HEK293 (cell line): Measurements from ENCODE around the gene ACTR1A.
A peak's percentile ranks its signal among the peaks of the same experiment; 100 is the strongest.

Experiments used
- CTCF ChIA-PET: fragments of 350-600 bp; formaldehyde crosslinking; extraction: SDS; loops from one replicate; lab custom pipeline; 2021; ENCODE audit warnings: antibody characterized with exemption; lab: Yijun Ruan, JAX
- POLR2A ChIA-PET: fragments of 300-600 bp; formaldehyde crosslinking; extraction: SDS; loops from one replicate; lab custom pipeline; 2020; ENCODE audit warnings: antibody characterized with exemption, inconsistent platforms; lab: Yijun Ruan, JAX
- H3K27ac ChIP-seq: fragments of 200-500 bp; sonication (Bioruptor generic); 2 replicates; pipeline ENCODE4 v1.5.1; 2014; ENCODE audit warnings: low read depth, low read length, control low read depth, inconsistent platforms; ENCODE audit errors: extremely low read depth
- H3K36me3 ChIP-seq, 2 experiments: fragments of 200-500 bp in 1 of 2; sonication (Bioruptor generic) in 1 of 2; 1 replicate in 1 of 2; 2 replicates in 1 of 2; pipeline ENCODE4 v1.5.1; 2014 to 2017; ENCODE audit warnings: inconsistent platforms in 2 of 2, low read length in 2 of 2; ENCODE audit not compliant: control insufficient read depth in 2 of 2, insufficient read depth in 1 of 2
- H3K4me1 ChIP-seq: fragments of 200-500 bp; sonication (Bioruptor generic); 2 replicates; pipeline ENCODE4 v1.5.1; 2014; ENCODE audit warnings: mild to moderate bottlenecking, low read length, inconsistent platforms; ENCODE audit not compliant: control insufficient read depth, insufficient read depth
- H3K4me3 ChIP-seq: 2 replicates; pipeline ENCODE4 v1.5.1; 2011; ENCODE audit warnings: low read depth, mild to moderate bottlenecking, control low read depth, low read length, moderate library complexity
- H3K9me3 ChIP-seq: fragments of 200-500 bp; sonication (Bioruptor generic); 2 replicates; pipeline ENCODE4 v1.5.1; 2014; ENCODE audit warnings: low read depth, low read length, inconsistent platforms; ENCODE audit not compliant: control insufficient read depth, insufficient read depth
- GLIS2 ChIP-seq: fragments of 450-650 bp; formaldehyde crosslinking; IDR thresholded peaks from 2 replicates; pipeline ENCODE4 v1.5.1; 2016; ENCODE audit warnings: missing biosample characterization, missing genetic modification characterization
- IKZF3 ChIP-seq: fragments of 450-650 bp; IDR thresholded peaks from 2 replicates; pipeline ENCODE4 v1.5.0; 2018; ENCODE audit warnings: missing biosample characterization, mild to moderate bottlenecking, missing genetic modification characterization, moderate library complexity
- KLF8 ChIP-seq: fragments of 450-650 bp; formaldehyde crosslinking; IDR thresholded peaks from 2 replicates; pipeline ENCODE4 v1.5.1; 2016; ENCODE audit warnings: missing biosample characterization, missing genetic modification characterization
- MZF1 ChIP-seq: fragments of 450-650 bp; formaldehyde crosslinking; IDR thresholded peaks from 2 replicates; pipeline ENCODE4 v1.5.1; 2017; ENCODE audit warnings: missing biosample characterization, missing genetic modification characterization, borderline replicate concordance
- OSR2 ChIP-seq: fragments of 450-650 bp; formaldehyde crosslinking; IDR thresholded peaks from 2 replicates; pipeline ENCODE4 v1.5.1; 2016; ENCODE audit warnings: missing biosample characterization, missing genetic modification characterization
- RBAK ChIP-seq: fragments of 450-650 bp; formaldehyde crosslinking; IDR thresholded peaks from 2 replicates; pipeline ENCODE4 v1.5.1; 2016; ENCODE audit warnings: missing biosample characterization, missing genetic modification characterization
- WT1 ChIP-seq: fragments of 450-650 bp; formaldehyde crosslinking; IDR thresholded peaks from 2 replicates; pipeline ENCODE4 v1.5.1; 2016; ENCODE audit warnings: missing biosample characterization, missing genetic modification characterization
- ZBTB17 ChIP-seq: fragments of 450-650 bp; formaldehyde crosslinking; IDR thresholded peaks from 2 replicates; pipeline ENCODE4 v1.5.1; 2016; ENCODE audit warnings: missing biosample characterization, missing genetic modification characterization
- ZFHX2 ChIP-seq: fragments of 450-650 bp; formaldehyde crosslinking; conservative IDR thresholded peaks from 2 replicates; pipeline ENCODE4 v1.5.1; 2016; ENCODE audit warnings: missing biosample characterization, missing genetic modification characterization
- ZNF114 ChIP-seq: fragments of 450-650 bp; formaldehyde crosslinking; IDR thresholded peaks from 2 replicates; pipeline ENCODE4 v1.5.0; 2017; ENCODE audit warnings: missing biosample characterization, missing genetic modification characterization
- ZNF155 ChIP-seq: fragments of 450-650 bp; formaldehyde crosslinking; IDR thresholded peaks from 2 replicates; pipeline ENCODE4 v1.5.1; 2016; ENCODE audit warnings: missing biosample characterization, missing genetic modification characterization
- ZNF184 ChIP-seq: fragments of 450-650 bp; IDR thresholded peaks from 2 replicates; pipeline ENCODE4 v1.5.1; 2018; ENCODE audit warnings: missing biosample characterization, mild to moderate bottlenecking, missing genetic modification characterization
- ZNF280D ChIP-seq: fragments of 450-650 bp; formaldehyde crosslinking; IDR thresholded peaks from 2 replicates; pipeline ENCODE4 v1.5.1; 2016; ENCODE audit warnings: missing biosample characterization, missing genetic modification characterization
- ZNF391 ChIP-seq: fragments of 450-650 bp; formaldehyde crosslinking; IDR thresholded peaks from 2 replicates; pipeline ENCODE4 v1.5.1; 2016; ENCODE audit warnings: low read depth, missing biosample characterization, missing genetic modification characterization, borderline replicate concordance
- ZNF426 ChIP-seq: fragments of 450-650 bp; formaldehyde crosslinking; IDR thresholded peaks from 2 replicates; pipeline ENCODE4 v1.5.1; 2017; ENCODE audit warnings: missing biosample characterization, missing genetic modification characterization, mild to moderate bottlenecking, inconsistent platforms, moderate library complexity
- ZNF473 ChIP-seq: fragments of 450-650 bp; formaldehyde crosslinking; IDR thresholded peaks from 2 replicates; pipeline ENCODE4 v1.5.1; 2017; ENCODE audit warnings: missing biosample characterization, missing genetic modification characterization
- ZNF48 ChIP-seq: fragments of 450-650 bp; formaldehyde crosslinking; IDR thresholded peaks from 2 replicates; pipeline ENCODE4 v1.5.1; 2016; ENCODE audit warnings: missing biosample characterization, missing genetic modification characterization
- ZNF514 ChIP-seq: fragments of 450-650 bp; formaldehyde crosslinking; IDR thresholded peaks from 2 replicates; pipeline ENCODE4 v1.5.1; 2016; ENCODE audit warnings: missing biosample characterization, missing genetic modification characterization
- ZNF530 ChIP-seq: fragments of 450-650 bp; formaldehyde crosslinking; IDR thresholded peaks from 2 replicates; pipeline ENCODE4 v1.5.1; 2016; ENCODE audit warnings: low read depth, missing biosample characterization, missing genetic modification characterization
- ZNF544 ChIP-seq: fragments of 450-650 bp; formaldehyde crosslinking; IDR thresholded peaks from 2 replicates; pipeline ENCODE4 v1.5.0; 2017; ENCODE audit warnings: missing biosample characterization, missing genetic modification characterization
- ZNF660 ChIP-seq: fragments of 450-650 bp; IDR thresholded peaks from 2 replicates; pipeline ENCODE4 v1.5.1; 2018; ENCODE audit warnings: missing biosample characterization, mild to moderate bottlenecking, missing genetic modification characterization
- ZNF677 ChIP-seq: fragments of 450-650 bp; IDR thresholded peaks from 2 replicates; pipeline ENCODE4 v1.5.0; 2018; ENCODE audit warnings: missing biosample characterization, mild to moderate bottlenecking, missing genetic modification characterization, moderate library complexity
- ZNF830 ChIP-seq: fragments of 450-650 bp; IDR thresholded peaks from 2 replicates; pipeline ENCODE4 v1.5.0; 2018; ENCODE audit warnings: missing biosample characterization, missing genetic modification characterization, low read depth, mild to moderate bottlenecking, moderate library complexity
- TF ChIP-seq, protein P1 (sequence below): fragments of 450-650 bp; formaldehyde crosslinking; IDR thresholded peaks from 2 replicates; pipeline ENCODE4; 2016; ENCODE audit warnings: missing biosample characterization, missing genetic modification characterization
- TF ChIP-seq, protein P2 (sequence below): fragments of 450-650 bp; formaldehyde crosslinking; IDR thresholded peaks from 2 replicates; pipeline ENCODE4 v1.5.1; 2016; ENCODE audit warnings: missing biosample characterization, missing genetic modification characterization
- TF ChIP-seq, protein P3 (sequence below): fragments of 450-650 bp; formaldehyde crosslinking; IDR thresholded peaks from 2 replicates; pipeline ENCODE4 v1.5.1; 2016; ENCODE audit warnings: missing biosample characterization, missing genetic modification characterization
- TF ChIP-seq, protein P4 (sequence below): fragments of 450-650 bp; formaldehyde crosslinking; IDR thresholded peaks from 2 replicates; pipeline ENCODE4 v1.5.0; 2017; ENCODE audit warnings: missing biosample characterization, missing genetic modification characterization, borderline replicate concordance

Gene ACTR1A

DNA sequence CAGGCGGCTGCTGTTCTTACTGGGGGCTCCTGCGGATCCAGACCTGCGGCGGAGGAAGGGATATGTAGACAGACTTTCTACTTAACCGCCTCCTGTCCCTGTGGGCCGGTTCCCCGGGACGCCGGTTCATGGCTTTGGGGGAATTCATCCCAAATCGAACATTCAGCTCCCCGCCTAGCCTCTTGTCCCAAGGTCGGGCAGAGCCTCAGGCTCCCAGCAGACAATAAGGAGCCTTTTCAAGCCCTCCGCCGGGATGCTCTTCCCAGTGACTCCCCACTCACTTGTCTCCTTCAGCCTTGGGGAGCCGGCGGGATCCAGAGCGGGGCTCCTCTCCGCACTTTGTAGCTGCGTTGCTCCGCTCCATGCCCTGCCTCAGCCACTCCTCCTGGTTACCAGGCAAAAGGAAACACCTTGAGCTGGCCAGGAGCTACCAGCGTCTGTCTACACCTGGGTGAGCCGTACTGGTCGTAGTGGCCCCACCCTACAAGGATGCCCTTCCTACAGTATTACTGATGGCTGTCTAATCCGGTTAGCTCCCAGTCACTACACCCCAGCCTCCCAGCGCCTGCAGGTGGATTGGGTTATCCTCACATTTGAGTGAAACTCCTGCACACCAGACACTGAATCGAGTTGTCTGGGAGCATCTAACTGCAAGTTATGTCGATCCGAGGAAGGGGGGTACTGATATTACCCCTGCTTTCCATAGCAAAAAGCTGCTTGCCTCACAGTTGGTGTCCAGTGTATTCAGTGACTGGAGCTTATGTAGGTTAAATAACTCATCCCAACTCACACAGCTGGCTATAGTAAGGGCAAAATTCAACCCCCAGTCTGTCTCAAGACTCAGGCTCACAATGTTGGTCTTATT, 51.2 kb downstream of the ACTR1A start, which contains the start of gene C10orf95:
TSS of gene C10orf95 (minus strand) at position 439 of the 865 bp plus-strand sequence. CDS start 450 bp downstream, outside the sequence.
- ChIA-PET CTCF (interaction anchor here (0.7 to 2.2 kb wide), 5 partner anchors 28 to 1708 kb away, joined by 3 to 16 read pairs (median 3); no protein-coding TSS in a partner anchor), POLR2A (interaction anchor here (0.8 to 5.3 kb wide), 11 partner anchors 9 to 54 kb away, joined by 3 to 60 read pairs (median 7); partner anchors contain the start of genes CUEDC2, FBXL15 and SUFU)
- Histone ChIP-seq H3K36me3 (peaks cover 14 to 32% of the 10 kb centered on the region in 2 experiments; a peak in 2 of 3 replicates), H3K4me3 (peak within 1 kb of the TSS; percentile 73), H3K4me1 (peaks cover 5% of the 10 kb centered on the region), H3K9me3 (no peaks in the 10 kb centered on the region), H3K27ac (peak within 1 kb of the TSS; percentile 97)
- TF ChIP-seq GLIS2 (tag by site-specific recombination) (peak; percentile 19), ZNF830 (tag by site-specific recombination) (no peak), MZF1 (tag by site-specific recombination) (no peak), ZNF48 (tag by site-specific recombination) (no peak), ZNF530 (tag by site-specific recombination) (no peak), WT1 (tag by site-specific recombination) (no peak), ZNF473 (no peak), OSR2 (tag by site-specific recombination) (no peak), ZNF544 (tag by site-specific recombination) (no peak), ZNF391 (tag by site-specific recombination) (no peak; the same call in 1 of the 2 replicates), ZBTB17 (tag by site-specific recombination) (peak; percentile 87), ZNF514 (tag by site-specific recombination) (no peak), KLF8 (peak; percentile 9; the same call in 1 of the 2 replicates), IKZF3 (tag by site-specific recombination) (0 out of 2 replicates have a peak, but pooled peaks have one; percentile 6), ZNF677 (no peak), RBAK (tag by site-specific recombination) (no peak), ZNF280D (tag by site-specific recombination) (no peak), ZNF426 (no peak), ZFHX2 (tag by site-specific recombination) (0 out of 2 replicates have a peak, but pooled peaks have one; percentile 3), ZNF114 (tag by site-specific recombination) (no peak), ZNF660 (no peak), ZNF184 (no peak), ZNF155 (tag by site-specific recombination) (no peak)
- TF ChIP-seq, protein P1, sequence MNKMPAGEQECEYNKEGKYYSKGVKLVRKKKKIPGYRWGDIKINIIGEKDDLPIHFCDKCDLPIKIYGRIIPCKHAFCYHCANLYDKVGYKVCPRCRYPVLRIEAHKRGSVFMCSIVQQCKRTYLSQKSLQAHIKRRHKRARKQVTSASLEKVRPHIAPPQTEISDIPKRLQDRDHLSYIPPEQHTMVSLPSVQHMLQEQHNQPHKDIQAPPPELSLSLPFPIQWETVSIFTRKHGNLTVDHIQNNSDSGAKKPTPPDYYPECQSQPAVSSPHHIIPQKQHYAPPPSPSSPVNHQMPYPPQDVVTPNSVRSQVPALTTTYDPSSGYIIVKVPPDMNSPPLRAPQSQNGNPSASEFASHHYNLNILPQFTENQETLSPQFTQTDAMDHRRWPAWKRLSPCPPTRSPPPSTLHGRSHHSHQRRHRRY, result no peak
- TF ChIP-seq, protein P2, sequence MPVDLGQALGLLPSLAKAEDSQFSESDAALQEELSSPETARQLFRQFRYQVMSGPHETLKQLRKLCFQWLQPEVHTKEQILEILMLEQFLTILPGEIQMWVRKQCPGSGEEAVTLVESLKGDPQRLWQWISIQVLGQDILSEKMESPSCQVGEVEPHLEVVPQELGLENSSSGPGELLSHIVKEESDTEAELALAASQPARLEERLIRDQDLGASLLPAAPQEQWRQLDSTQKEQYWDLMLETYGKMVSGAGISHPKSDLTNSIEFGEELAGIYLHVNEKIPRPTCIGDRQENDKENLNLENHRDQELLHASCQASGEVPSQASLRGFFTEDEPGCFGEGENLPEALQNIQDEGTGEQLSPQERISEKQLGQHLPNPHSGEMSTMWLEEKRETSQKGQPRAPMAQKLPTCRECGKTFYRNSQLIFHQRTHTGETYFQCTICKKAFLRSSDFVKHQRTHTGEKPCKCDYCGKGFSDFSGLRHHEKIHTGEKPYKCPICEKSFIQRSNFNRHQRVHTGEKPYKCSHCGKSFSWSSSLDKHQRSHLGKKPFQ, result no peak
- TF ChIP-seq, protein P3, sequence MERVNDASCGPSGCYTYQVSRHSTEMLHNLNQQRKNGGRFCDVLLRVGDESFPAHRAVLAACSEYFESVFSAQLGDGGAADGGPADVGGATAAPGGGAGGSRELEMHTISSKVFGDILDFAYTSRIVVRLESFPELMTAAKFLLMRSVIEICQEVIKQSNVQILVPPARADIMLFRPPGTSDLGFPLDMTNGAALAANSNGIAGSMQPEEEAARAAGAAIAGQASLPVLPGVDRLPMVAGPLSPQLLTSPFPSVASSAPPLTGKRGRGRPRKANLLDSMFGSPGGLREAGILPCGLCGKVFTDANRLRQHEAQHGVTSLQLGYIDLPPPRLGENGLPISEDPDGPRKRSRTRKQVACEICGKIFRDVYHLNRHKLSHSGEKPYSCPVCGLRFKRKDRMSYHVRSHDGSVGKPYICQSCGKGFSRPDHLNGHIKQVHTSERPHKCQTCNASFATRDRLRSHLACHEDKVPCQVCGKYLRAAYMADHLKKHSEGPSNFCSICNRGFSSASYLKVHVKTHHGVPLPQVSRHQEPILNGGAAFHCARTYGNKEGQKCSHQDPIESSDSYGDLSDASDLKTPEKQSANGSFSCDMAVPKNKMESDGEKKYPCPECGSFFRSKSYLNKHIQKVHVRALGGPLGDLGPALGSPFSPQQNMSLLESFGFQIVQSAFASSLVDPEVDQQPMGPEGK (tag by site-specific recombination), result no peak; the same call in 1 of the 2 replicates
- TF ChIP-seq, protein P4, sequence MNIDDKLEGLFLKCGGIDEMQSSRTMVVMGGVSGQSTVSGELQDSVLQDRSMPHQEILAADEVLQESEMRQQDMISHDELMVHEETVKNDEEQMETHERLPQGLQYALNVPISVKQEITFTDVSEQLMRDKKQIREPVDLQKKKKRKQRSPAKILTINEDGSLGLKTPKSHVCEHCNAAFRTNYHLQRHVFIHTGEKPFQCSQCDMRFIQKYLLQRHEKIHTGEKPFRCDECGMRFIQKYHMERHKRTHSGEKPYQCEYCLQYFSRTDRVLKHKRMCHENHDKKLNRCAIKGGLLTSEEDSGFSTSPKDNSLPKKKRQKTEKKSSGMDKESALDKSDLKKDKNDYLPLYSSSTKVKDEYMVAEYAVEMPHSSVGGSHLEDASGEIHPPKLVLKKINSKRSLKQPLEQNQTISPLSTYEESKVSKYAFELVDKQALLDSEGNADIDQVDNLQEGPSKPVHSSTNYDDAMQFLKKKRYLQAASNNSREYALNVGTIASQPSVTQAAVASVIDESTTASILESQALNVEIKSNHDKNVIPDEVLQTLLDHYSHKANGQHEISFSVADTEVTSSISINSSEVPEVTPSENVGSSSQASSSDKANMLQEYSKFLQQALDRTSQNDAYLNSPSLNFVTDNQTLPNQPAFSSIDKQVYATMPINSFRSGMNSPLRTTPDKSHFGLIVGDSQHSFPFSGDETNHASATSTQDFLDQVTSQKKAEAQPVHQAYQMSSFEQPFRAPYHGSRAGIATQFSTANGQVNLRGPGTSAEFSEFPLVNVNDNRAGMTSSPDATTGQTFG (tag by site-specific recombination), result no peak
